SK-N-MC (cell line): ENCODE results near the gene TICRR.

Experiments used
- DNase-seq: peaks from one replicate; pipeline ENCODE4 v3.0.0-alpha.2; 2011; ENCODE audit warnings: low read depth, low spot score
- H3K27ac ChIP-seq: fragments of 200-600 bp; sonication (generic); 2 replicates; pipeline ENCODE4 v1.5.1; 2016; ENCODE audit warnings: mixed run types
- H3K36me3 ChIP-seq: fragments of 200-600 bp; sonication (generic); 2 replicates; pipeline ENCODE4 v1.6.1; 2017; ENCODE audit warnings: antibody characterized with exemption, low read length, mixed read lengths; ENCODE audit not compliant: insufficient read depth
- H3K4me3 ChIP-seq: fragments of 200-600 bp; sonication (generic); 2 replicates; pipeline ENCODE4 v1.5.1; 2016
- H3K9ac ChIP-seq: fragments of 200-600 bp; sonication (generic); 2 replicates; pipeline ENCODE4 v1.8.0; 2017; ENCODE audit warnings: mixed run types, mixed read lengths; ENCODE audit not compliant: insufficient read length
- H3K9me3 ChIP-seq: fragments of 200-600 bp; sonication (generic); 2 replicates; pipeline ENCODE4 v1.6.1; 2017; ENCODE audit warnings: low read depth, mild to moderate bottlenecking, antibody characterized with exemption, low read length, moderate library complexity, mixed read lengths
- EZH2 ChIP-seq: fragments of 200-600 bp; sonication (generic); IDR thresholded peaks from one replicate; pipeline ENCODE4 v1.6.1; 2017; ENCODE audit warnings: antibody characterized with exemption
- FOXP2 ChIP-seq: optimal IDR thresholded peaks from 2 replicates; pipeline ENCODE3; 2011; ENCODE audit warnings: mild to moderate bottlenecking, moderate library complexity; ENCODE audit not compliant: insufficient read depth; ENCODE audit errors: extremely low read length, control extremely low read depth
- POLR2AphosphoS5 ChIP-seq: IDR thresholded peaks from 2 replicates; pipeline ENCODE4 v1.6.1; 2012; ENCODE audit warnings: mild to moderate bottlenecking, low read depth, low read length, borderline replicate concordance

Gene TICRR

DNA sequence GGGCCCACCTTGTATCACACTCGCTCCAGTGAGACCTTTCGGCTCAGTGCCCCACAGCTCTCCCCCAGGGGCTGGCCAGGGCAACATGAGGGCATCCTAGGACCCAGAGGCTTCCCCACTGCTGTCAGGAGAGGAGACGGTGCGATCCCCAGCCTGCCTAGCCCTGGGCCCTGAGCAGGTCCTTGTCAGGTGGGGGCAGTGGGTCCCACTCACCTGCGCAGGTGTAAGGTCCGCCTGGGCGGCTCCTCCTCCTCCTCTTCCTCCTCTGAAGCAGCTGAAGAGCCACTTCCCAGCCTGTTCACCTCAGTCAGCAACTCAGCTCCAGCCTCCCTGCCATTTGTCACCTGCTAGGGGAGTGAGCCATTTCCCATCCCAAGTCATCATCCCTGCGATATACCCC is 70.4 kb downstream of the TICRR start:
- H3K4me3 ChIP-seq, result no peak overlapping the region
- H3K36me3 ChIP-seq, result peaks cover 54% of the 10 kb centered on the region
- H3K27ac ChIP-seq, result no peak overlapping the region
- H3K9me3 ChIP-seq, result no peaks in the 10 kb centered on the region
- no peak for DNase-seq
- TF ChIP-seq FOXP2 (no peak), EZH2 (no peak), POLR2AphosphoS5 (no peak; the same call in 1 of the 2 replicates)
- no peak overlapping the region for H3K9ac ChIP-seq

DNA sequence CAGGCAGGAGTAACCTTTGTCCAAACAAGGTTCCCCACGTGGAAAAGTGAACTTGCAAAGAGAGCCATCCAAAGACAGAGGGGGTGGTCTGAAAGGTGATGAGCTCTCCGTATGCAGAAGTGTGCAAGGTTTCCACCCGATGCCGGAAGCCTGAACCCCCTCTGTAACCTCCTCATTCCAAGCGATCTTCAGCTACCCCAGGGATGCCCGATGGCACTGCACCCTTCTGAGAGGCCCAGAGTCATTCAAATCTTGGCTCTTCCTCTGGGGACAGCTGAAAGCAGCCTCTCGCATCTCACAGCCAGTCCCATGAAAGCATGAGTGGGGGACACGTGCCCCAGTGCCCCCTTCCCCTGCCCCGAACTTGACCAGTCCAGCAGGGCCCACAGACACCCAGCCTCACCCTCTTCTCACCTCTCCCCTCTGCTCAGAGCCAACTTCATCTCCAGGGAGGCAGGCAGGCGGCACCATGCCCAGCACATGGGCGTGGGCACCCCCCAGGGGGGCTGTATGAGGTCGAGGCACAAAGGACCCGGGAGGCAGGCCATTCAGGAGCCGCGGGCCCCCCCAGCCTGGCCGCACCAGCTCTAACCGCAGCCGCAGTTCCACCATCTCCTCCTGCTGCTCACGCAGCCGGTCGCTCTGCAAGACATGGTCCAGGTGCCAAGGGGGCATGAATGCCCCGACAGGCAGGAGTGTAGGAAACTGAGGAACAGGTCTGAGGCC is 71.3 kb downstream of the TICRR start:
- peaks cover 47% of the 10 kb centered on the region for H3K36me3 ChIP-seq
- H3K27ac ChIP-seq, result no peak overlapping the region
- no peaks in the 10 kb centered on the region for H3K9me3 ChIP-seq
- H3K9ac ChIP-seq, result no peak overlapping the region
- TF ChIP-seq POLR2AphosphoS5, result no peak
- no peak for TF ChIP-seq EZH2
- TF ChIP-seq FOXP2, result no peak
- no peak overlapping the region for H3K4me3 ChIP-seq
- DNase-seq, result no peak

DNA sequence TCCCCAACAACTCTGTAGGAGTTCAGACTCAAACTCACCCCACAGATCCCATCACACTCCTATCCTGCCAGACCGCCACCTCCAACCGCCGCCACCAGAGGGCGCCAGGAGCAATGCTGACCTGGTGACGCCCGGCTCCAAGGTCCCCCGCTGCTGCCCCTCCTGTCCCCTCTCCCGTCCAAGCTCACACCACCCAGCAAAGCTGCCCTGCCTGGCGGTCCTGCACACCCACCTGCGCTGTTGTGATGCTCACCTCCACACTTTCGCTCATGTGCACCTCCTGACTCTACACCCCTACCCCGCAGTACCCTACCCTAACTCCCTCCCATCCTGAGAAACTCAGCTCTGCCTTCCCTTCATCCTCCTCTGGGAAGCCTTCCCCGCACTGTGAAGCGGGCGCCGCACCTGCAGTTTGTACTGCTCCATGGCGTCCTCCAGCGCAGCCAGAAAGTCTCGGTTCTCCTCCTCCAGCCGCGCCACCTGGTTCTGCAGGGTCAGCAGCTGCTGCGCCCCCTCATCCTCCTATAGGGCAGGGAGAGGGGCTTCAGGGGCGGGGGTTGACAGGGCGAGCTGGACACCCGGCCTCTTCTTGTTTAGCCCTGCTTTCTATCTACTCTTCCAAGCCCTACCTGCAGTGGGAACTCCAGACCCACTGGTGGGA is 72.1 kb downstream of the TICRR start:
- TF ChIP-seq POLR2AphosphoS5 (peak; percentile 29; the same call in 1 of the 2 replicates), FOXP2 (no peak), EZH2 (no peak)
- Histone ChIP-seq H3K9ac (no peak overlapping the region), H3K4me3 (no peak overlapping the region), H3K27ac (no peak overlapping the region), H3K36me3 (peaks cover 47% of the 10 kb centered on the region), H3K9me3 (no peaks in the 10 kb centered on the region)
- no peak for DNase-seq

DNA sequence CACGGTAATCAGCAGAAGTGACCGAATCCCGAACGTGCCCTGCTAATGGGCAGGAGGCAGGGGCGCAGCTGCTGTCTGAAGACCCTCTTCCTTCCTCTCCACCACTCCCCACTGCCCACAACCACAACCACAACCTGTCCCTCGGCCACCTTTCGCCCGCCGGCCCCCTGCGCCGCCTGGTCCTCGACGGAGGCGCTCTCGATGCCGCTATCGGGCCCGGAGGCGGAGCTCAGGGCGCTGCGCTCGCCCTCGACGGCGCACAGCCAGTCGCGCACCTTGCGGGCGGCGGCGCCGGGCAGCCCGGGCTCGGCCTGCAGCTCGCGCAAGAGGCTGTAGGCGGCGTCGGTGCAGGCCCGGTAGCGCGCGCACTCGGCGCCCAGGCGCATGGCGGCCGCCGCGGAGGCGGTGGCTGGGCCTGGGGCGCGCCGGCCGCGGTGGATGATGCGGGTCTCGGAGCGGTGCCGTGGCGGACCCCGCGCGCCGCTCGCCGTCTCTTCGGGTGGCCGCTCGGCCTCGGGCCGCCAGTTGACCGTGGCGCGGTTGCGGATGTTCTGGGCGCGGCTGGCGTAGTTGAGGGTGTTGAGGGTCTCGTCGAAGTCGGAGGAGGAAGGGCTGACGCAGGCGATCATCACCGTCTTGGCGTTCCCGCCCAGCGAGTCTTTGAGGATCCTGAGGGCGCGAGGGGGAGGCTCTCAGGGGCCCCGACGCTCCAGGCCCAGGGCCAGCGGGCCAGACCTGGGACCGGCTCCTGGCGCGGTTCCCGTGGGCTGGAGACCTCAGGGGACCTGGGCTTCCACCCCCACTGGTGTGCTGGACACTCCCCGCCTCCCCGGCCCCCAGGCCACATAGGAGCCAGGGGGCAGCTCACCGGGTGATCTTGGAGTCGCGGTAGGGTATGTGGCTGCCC is 73.1 kb downstream of the TICRR start:
- no peaks in the 10 kb centered on the region for H3K9me3 ChIP-seq
- TF ChIP-seq FOXP2 (no peak), EZH2 (no peak), POLR2AphosphoS5 (no peak)
- no peak overlapping the region for H3K9ac ChIP-seq
- H3K27ac ChIP-seq, result no peak overlapping the region
- peaks cover 46% of the 10 kb centered on the region; the same call in 1 of the 2 replicates for H3K36me3 ChIP-seq
- no peak overlapping the region for H3K4me3 ChIP-seq
- no peak for DNase-seq

DNA sequence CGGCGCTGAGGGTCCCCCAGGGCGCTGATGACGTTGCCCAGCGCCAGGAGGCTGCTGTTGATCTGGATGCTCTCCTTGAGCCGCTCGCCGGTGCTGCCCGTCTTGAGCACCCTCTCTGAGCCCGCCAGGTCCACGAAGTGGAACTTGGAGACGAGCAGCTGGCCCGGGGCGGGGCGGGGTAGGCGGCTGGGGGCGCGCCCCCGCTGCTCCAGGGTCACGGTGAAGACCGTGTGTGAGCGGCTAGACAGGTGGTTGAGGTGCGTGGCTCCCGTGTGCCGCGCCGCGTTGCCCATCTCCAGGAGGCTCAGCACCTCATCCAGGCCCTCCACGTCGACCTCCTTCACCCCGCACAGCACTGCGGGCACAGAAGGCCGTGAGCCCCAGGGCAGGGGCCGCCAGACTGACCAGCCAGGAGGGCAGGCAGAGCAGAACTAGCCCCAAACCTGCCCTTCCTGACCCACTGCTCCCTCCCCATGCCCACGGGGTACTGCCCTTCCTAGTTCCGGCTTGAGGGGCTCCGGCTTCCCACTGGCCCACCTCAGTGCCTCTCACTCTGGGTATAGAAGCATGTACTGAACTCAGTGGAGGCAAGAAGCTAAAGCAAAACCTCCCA is 73.8 kb downstream of the TICRR start:
- Histone ChIP-seq H3K4me3 (no peak overlapping the region), H3K27ac (no peak overlapping the region), H3K9ac (no peak overlapping the region), H3K36me3 (peaks cover 42% of the 10 kb centered on the region; the same call in 1 of the 2 replicates), H3K9me3 (no peaks in the 10 kb centered on the region)
- TF ChIP-seq POLR2AphosphoS5, result no peak
- TF ChIP-seq EZH2, result no peak
- TF ChIP-seq FOXP2, result no peak
- DNase-seq, result no peak

DNA sequence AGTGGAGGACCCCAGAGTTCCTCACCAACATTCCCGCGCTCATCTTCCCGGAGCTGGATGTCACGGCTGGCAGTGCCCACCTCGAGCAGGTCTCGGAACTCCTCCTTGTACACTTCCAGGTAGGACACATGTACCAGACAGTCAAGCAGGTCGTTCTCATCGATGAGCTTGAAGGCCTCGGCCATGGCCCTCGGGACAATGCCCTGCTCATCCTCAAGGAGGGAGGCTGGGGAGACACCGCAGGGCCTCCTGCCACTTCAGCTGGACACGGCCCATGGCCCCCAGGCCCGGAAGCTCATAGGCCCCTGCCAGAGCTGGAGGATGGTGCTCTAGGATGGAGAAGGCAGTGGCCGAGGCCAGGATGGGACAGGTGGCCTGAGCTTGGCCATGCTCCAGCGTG is 74.4 kb downstream of the TICRR start:
- H3K27ac ChIP-seq, result no peak overlapping the region
- H3K9me3 ChIP-seq, result no peaks in the 10 kb centered on the region
- TF ChIP-seq POLR2AphosphoS5 (no peak), FOXP2 (no peak), EZH2 (no peak)
- peaks cover 38% of the 10 kb centered on the region; the same call in 1 of the 2 replicates for H3K36me3 ChIP-seq
- H3K4me3 ChIP-seq, result no peak overlapping the region
- DNase-seq, result no peak
- H3K9ac ChIP-seq, result no peak overlapping the region

DNA sequence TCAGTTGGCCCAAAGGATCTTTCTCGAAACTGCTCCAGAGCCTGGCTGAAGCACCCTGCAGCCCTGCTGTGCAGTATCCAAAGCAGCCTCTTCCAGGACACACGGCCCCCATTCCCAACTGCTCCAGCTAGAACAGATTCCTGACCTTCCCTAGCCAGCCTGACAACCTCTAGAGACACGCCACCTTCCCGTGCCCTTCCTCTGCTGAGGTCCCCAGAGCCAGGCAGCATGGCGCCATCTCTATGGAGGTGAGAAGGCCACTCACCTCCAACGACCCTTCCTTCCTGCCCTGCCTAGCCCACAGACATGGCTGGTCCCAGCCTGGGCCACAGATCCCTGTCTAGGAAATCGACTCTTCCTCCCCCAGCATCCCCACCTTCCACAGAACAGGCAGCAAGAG is 76.9 kb downstream of the TICRR start:
- DNase-seq, result no peak
- H3K9ac ChIP-seq, result no peak overlapping the region
- peaks cover 18% of the 10 kb centered on the region; the same call in 1 of the 2 replicates for H3K36me3 ChIP-seq
- no peak for TF ChIP-seq EZH2
- no peak for TF ChIP-seq POLR2AphosphoS5
- no peak for TF ChIP-seq FOXP2
- 0 out of 2 replicates have a peak overlapping the region, but pooled peaks have one; percentile 42 for H3K27ac ChIP-seq
- no peak overlapping the region for H3K4me3 ChIP-seq
- no peaks in the 10 kb centered on the region for H3K9me3 ChIP-seq

DNA sequence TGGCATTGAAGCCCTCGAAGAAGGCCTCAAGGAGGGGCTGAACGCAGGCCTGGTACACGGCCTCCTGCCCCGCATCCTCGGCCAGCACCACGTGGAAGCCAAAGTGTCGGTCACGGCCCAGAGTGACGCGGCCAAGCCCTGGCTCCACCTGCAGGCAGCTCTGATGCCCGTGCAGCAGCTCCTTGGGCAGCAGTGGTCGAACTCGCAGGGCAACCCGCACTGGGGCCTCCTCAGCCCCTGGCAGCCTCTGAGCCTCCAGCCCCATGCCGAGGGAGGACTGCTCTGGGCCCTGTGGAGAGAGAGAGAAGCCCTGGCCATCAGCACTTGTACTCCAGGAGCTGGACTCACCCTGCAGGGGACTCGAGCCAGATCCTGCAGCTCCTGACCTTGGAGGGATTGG is 77.4 kb downstream of the TICRR start:
- TF ChIP-seq EZH2 (no peak), POLR2AphosphoS5 (no peak), FOXP2 (no peak)
- Histone ChIP-seq H3K36me3 (peaks cover 18% of the 10 kb centered on the region; the same call in 1 of the 2 replicates), H3K9ac (no peak overlapping the region), H3K27ac (no peak overlapping the region), H3K9me3 (no peaks in the 10 kb centered on the region), H3K4me3 (no peak overlapping the region)
- DNase-seq, result no peak
